Measurements from ENCODE around the gene CCDC85C.

Gene CCDC85C

GRCh38 chr14:99467336-99468078 is 136.5 kb downstream of the CCDC85C start:
- DNase-seq: no peak

GRCh38 chr14:99466758-99467157 is 137.2 kb downstream of the CCDC85C start:
- no peak for DNase-seq

DNA sequence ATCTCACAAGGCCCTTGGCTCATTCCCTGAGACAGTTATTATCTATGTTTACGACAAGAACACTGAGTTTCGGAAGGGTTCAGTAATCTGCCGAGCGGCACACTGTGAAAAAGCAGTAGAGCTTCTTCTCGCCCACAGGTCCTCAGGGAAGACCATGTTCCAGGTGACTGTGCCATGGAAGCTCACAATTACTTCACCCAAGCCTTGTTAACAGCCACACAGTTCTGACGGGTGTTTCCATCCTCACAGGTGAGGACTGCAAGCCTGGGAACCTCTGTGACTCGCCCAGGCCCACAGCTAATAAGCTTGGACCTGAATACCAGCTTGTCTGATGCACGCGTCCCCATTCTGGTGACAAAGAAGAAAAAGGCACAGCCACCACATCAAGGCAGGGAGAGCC is 138.7 kb downstream of the CCDC85C start:
- DNase-seq: no peak

- DNase-seq: no peak
These were observed 140.0 kb downstream of the CCDC85C start for GRCh38 chr14:99463974-99464373.

- peak; percentile 24 for DNase-seq
These were observed 141.8 kb downstream of the CCDC85C start for GRCh38 chr14:99462210-99462609.

- no peak for DNase-seq
These were observed 142.5 kb downstream of the CCDC85C start for GRCh38 chr14:99461411-99462085.

- DNase-seq: peak; percentile 68
These were observed 143.2 kb downstream of the CCDC85C start for GRCh38 chr14:99460793-99461192.

DNA sequence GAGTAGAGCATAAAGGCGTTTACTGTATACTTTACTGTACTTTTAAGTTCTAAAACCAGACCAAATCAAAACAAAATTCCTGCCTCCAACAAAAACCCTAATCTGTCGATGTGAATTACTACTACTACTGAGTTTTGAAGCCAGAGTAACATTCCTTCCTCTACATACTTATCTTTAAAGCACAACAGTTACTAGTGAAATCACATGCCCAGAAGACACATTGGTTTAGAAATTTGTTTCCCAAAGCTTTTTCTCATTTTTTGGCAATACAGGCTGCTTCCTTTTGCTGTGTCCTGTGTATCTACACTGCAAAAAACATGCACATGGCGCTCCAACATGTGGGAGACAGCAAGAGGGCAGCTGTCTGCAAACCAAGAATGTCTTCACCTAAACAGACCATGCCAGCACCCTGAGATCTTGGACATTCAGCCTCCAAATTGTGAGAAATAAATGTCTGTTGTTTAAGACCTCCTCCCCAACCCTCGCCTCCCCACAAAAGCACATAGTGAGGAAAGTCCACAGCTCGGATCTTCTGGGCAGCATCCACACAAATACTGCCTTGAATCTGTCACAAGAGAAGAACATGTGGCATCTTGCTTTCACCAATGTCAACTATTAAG is 144.4 kb downstream of the CCDC85C start:
- DNase-seq: peak; percentile 29

- DNase-seq: peak; percentile 25
These were observed 149.8 kb downstream of the CCDC85C start for GRCh38 chr14:99454246-99454645.

DNA sequence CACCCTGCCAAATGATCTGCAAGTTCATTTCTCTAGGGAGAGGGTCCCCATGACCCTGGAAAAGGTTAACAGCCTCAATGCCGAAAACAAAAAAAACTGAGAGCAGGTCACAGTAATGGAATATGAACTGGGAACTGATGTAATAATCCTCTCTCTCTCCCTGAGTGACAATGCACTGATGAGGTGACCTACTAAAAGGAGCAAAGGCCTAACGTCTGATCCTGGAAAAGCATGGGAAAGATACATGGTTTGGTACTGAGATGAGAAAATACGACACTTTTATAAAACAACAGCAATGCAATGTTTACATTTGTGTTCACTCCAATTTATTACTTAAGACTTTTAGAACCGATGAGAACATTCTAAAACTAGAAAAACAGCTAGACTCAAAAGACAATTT is 151.0 kb downstream of the CCDC85C start:
- DNase-seq: peak; percentile 6

DNA sequence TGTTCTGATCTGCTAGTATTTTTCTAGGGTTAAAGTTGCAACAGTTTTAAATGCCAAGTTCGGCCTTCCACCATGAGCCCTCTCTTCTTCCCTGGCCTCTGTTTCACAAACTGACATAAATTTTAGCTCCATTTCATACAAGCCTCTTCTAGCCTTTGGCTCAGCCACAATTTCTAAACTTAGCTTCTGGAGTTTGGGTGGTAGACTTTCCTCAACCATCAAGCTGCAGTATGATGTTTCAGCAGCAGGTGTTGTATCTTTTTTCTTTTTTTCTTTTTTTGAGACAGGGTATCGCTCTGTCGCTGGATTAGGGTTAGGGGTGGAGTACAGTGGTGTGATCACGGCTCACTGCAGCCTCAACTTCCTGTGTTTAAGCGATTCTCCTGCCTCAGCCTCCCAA is 152.8 kb downstream of the CCDC85C start:
- DNase-seq: peak; percentile 7

DNA sequence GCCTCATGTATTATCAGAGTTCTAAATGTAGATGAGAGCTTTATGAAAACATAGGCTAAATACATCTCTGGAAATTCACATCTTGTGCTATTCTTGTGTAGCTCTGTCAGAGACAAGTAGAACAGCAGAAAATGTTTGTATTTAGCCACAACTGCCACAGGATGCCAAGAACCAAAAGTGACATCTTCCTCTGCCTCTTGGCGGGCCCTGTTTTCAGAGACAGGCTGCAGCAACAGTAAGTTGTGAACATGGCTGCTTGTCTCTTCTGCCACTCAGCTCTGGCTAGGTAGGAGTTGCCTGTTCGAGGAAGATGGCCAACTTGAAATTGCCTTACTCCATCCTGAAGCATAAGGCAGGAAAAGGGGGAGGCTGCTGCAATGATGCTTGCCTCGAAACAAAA is 153.7 kb downstream of the CCDC85C start:
- DNase-seq: peak; percentile 20
